H9 (cell line): ENCODE data around the gene HRNR. TPM values are rescaled to one million over a fixed set of nuclear protein-coding genes. Genes with fewer than 3 reads are reported as not detected.

Source experiments
- DNase-seq: peaks from one replicate; pipeline ENCODE4 v3.0.0-alpha.2; 2017
- H2AFZ ChIP-seq: one replicate; pipeline ENCODE4 v1.6.1; 2013; ENCODE audit warnings: mild to moderate bottlenecking, low read length, control low read depth, moderate library complexity
- H2AK5ac ChIP-seq: 2 replicates; pipeline ENCODE4 v1.6.1; 2013; ENCODE audit warnings: low read length, control low read depth, mixed read lengths; ENCODE audit not compliant: insufficient read length
- H2BK120ac ChIP-seq: one replicate; pipeline ENCODE4 v1.6.1; 2013; ENCODE audit warnings: low read depth, mild to moderate bottlenecking, low read length, control low read depth, inconsistent platforms; ENCODE audit not compliant: poor library complexity, severe bottlenecking
- H2BK12ac ChIP-seq: 2 replicates; pipeline ENCODE4 v1.6.1; 2013; ENCODE audit warnings: low read length, control low read depth, mixed read lengths, low read depth; ENCODE audit not compliant: insufficient read length
- H2BK15ac ChIP-seq: 2 replicates; pipeline ENCODE4 v1.6.1; 2013; ENCODE audit warnings: low read depth, low read length, control low read depth
- H2BK20ac ChIP-seq: one replicate; pipeline ENCODE4 v1.6.1; 2013; ENCODE audit warnings: low read depth, mild to moderate bottlenecking, low read length, control low read depth, inconsistent platforms; ENCODE audit not compliant: poor library complexity, severe bottlenecking
- H2BK5ac ChIP-seq: 2 replicates; pipeline ENCODE4 v1.6.1; 2013; ENCODE audit warnings: low read length, control low read depth, mixed read lengths; ENCODE audit not compliant: insufficient read length
- H3K14ac ChIP-seq: 2 replicates; pipeline ENCODE4 v1.6.1; 2013; ENCODE audit warnings: low read length, control low read depth; ENCODE audit not compliant: insufficient read depth
- H3K18ac ChIP-seq: 2 replicates; pipeline ENCODE4 v1.6.1; 2013; ENCODE audit warnings: low read depth, mild to moderate bottlenecking, mixed read lengths, low read length, control low read depth; ENCODE audit not compliant: insufficient read length
- H3K23ac ChIP-seq: 2 replicates; pipeline ENCODE4 v1.6.1; 2013; ENCODE audit warnings: low read length, control low read depth, mixed read lengths, low read depth; ENCODE audit not compliant: insufficient read length
- H3K23me2 ChIP-seq: 2 replicates; pipeline ENCODE4 v1.6.1; 2013; ENCODE audit warnings: low read depth, mild to moderate bottlenecking, mixed read lengths, low read length, control low read depth; ENCODE audit not compliant: insufficient read length, poor library complexity, severe bottlenecking
- H3K27ac ChIP-seq: 2 replicates; pipeline ENCODE4 v1.5.1; 2013; ENCODE audit warnings: low read length, control low read depth, mixed read lengths, low read depth; ENCODE audit not compliant: insufficient read length
- H3K27me3 ChIP-seq: 2 replicates; pipeline ENCODE4 v1.6.1; 2013; ENCODE audit warnings: low read length, control low read depth, inconsistent platforms; ENCODE audit not compliant: insufficient read depth
- H3K4ac ChIP-seq: 2 replicates; pipeline ENCODE4 v1.6.1; 2013; ENCODE audit warnings: low read depth, mild to moderate bottlenecking, control low read depth, inconsistent platforms, low read length, moderate library complexity
- H3K4me1 ChIP-seq: 2 replicates; pipeline ENCODE4 v1.6.1; 2013; ENCODE audit warnings: low read length, control low read depth, inconsistent platforms; ENCODE audit not compliant: insufficient read depth
- H3K4me2 ChIP-seq: 2 replicates; pipeline ENCODE4 v1.6.1; 2013; ENCODE audit warnings: low read length, control low read depth, mixed read lengths; ENCODE audit not compliant: insufficient read length, insufficient read depth
- H3K56ac ChIP-seq: 2 replicates; pipeline ENCODE4 v1.6.1; 2013; ENCODE audit warnings: low read depth, mild to moderate bottlenecking, mixed read lengths, low read length, control low read depth; ENCODE audit not compliant: insufficient read length
- H3K79me1 ChIP-seq: 2 replicates; pipeline ENCODE4 v1.6.1; 2013; ENCODE audit warnings: low read depth, mild to moderate bottlenecking, moderate library complexity, low read length, control low read depth, inconsistent platforms; ENCODE audit not compliant: insufficient read depth, poor library complexity, severe bottlenecking
- H3K79me2 ChIP-seq: 2 replicates; pipeline ENCODE4 v1.6.1; 2013; ENCODE audit warnings: low read length, control low read depth, inconsistent platforms; ENCODE audit not compliant: insufficient read depth
- H3K9ac ChIP-seq: 2 replicates; pipeline ENCODE4 v1.6.1; 2013; ENCODE audit warnings: low read length, control low read depth, mixed read lengths; ENCODE audit not compliant: insufficient read length; ENCODE audit errors: extremely low read depth
- H3K9me3 ChIP-seq: one replicate; pipeline ENCODE4 v1.6.1; 2013; ENCODE audit warnings: low read depth, low read length, inconsistent platforms; ENCODE audit not compliant: control insufficient read depth
- H3T11ph ChIP-seq: one replicate; pipeline ENCODE4 v1.6.1; 2013; ENCODE audit warnings: mild to moderate bottlenecking, low read length, control low read depth, inconsistent platforms
- H4K20me1 ChIP-seq: one replicate; pipeline ENCODE4 v1.6.1; 2013; ENCODE audit not compliant: control insufficient read depth, insufficient read length, insufficient read depth
- H4K5ac ChIP-seq: 2 replicates; pipeline ENCODE4 v1.6.1; 2013; ENCODE audit warnings: low read depth, mild to moderate bottlenecking, mixed read lengths, low read length, control low read depth; ENCODE audit not compliant: insufficient read length
- H4K8ac ChIP-seq: replicated peaks from 2 replicates; pipeline ENCODE4 v1.6.1; 2013; ENCODE audit warnings: low read length, control low read depth, mixed read lengths, low read depth; ENCODE audit not compliant: insufficient read length
- H4K91ac ChIP-seq: 2 replicates; pipeline ENCODE4 v1.6.1; 2013; ENCODE audit warnings: low read depth, mild to moderate bottlenecking, moderate library complexity, mixed read lengths, low read length, control low read depth; ENCODE audit not compliant: insufficient read length
- H3K27ac Mint-ChIP-seq, 3 experiments: 2 replicates in 2 of 3; 3 replicates in 1 of 3; pipeline ENCODE4 v1.8.0; 2020 to 2021; ENCODE audit warnings: mixed read lengths in 3 of 3, mild to moderate bottlenecking in 1 of 3, moderate library complexity in 1 of 3
- H3K27me3 Mint-ChIP-seq: 2 replicates; pipeline ENCODE4 v1.8.0; 2021; ENCODE audit warnings: low read depth, mild to moderate bottlenecking, moderate library complexity, mixed read lengths
- H3K36me3 Mint-ChIP-seq, 3 experiments: 2 replicates in 2 of 3; 3 replicates in 1 of 3; pipeline ENCODE4 v1.8.0; 2020 to 2021; ENCODE audit warnings: low read depth in 3 of 3, mixed read lengths in 3 of 3; ENCODE audit not compliant: insufficient read depth in 1 of 3
- H3K4me1 Mint-ChIP-seq, 2 experiments: 2 replicates each; pipeline ENCODE4 v1.8.0; 2020; ENCODE audit warnings: mixed read lengths in 2 of 2
- H3K4me3 Mint-ChIP-seq, 2 experiments: 2 replicates in 1 of 2; 3 replicates in 1 of 2; pipeline ENCODE4 v1.8.0; 2020 to 2021; ENCODE audit warnings: mild to moderate bottlenecking in 2 of 2, mixed read lengths in 2 of 2, moderate library complexity in 1 of 2
- H3K9me3 Mint-ChIP-seq, 2 experiments: 2 replicates in 1 of 2; 3 replicates in 1 of 2; pipeline ENCODE4 v1.8.0; 2020; ENCODE audit warnings: mild to moderate bottlenecking in 2 of 2, mixed read lengths in 2 of 2, moderate library complexity in 1 of 2
- CTCF ChIP-seq: fragments of 200-600 bp; sonication (generic); conservative IDR thresholded peaks from 3 replicates; pipeline ENCODE4 v1.8.0; 2021; ENCODE audit warnings: antibody characterized with exemption, mild to moderate bottlenecking
- WGBS: extraction: QIAGEN DNeasy Blood & Tissue Kit; methylation state at CpG from one replicate; pipeline ENCODE4 v1.1.7; 2013; ENCODE audit warnings: missing lambda C conversion rate, low lambda C conversion rate, mixed read lengths; ENCODE audit not compliant: insufficient read length; ENCODE audit errors: extremely low coverage; 5-methylcytosine and 5-hydroxymethylcytosine counted together
- total RNA-seq: library from RNA; stranded (reverse); gene quantifications from 2 replicates; pipeline ENCODE4 v1.2.1, GENCODE V29; 2021

The HRNR gene
- total RNA-seq, 1 experiment from 2014 or later: not detected

- no peak overlapping the region for H3K56ac ChIP-seq
- peaks cover 40% of the 10 kb centered on the region for H3K9me3 ChIP-seq
- no peak for TF ChIP-seq CTCF
- no peaks in the 10 kb centered on the region for H4K20me1 ChIP-seq
- no peak overlapping the region for H4K5ac ChIP-seq
- no CpG with 5 or more reads among the region's 1 CpG for WGBS
- no peak overlapping the region for H3K27ac Mint-ChIP-seq
- H4K91ac ChIP-seq: no peak overlapping the region
- H3K27me3 ChIP-seq: no peaks in the 10 kb centered on the region
- no peak overlapping the region for H2BK120ac ChIP-seq
- no peak for DNase-seq
- no peak overlapping the region for H3T11ph ChIP-seq
- no peak overlapping the region for H3K4me3 Mint-ChIP-seq
- H3K79me1 ChIP-seq: no peaks in the 10 kb centered on the region
- no peak overlapping the region for H3K4me2 ChIP-seq
- H3K4me1 Mint-ChIP-seq: no peaks in the 10 kb centered on the region
- H3K36me3 Mint-ChIP-seq: peaks cover 0 to 18% (median 3%) of the 10 kb centered on the region in 3 experiments; a peak in 4 of 7 replicates
- H3K9me3 Mint-ChIP-seq: peaks cover 78 to 87% of the 10 kb centered on the region in 2 experiments
- no peak overlapping the region for H3K27ac ChIP-seq
- no peak overlapping the region for H2BK5ac ChIP-seq
- H2BK12ac ChIP-seq: no peak overlapping the region
- H3K18ac ChIP-seq: no peak overlapping the region
- H3K27me3 Mint-ChIP-seq: no peaks in the 10 kb centered on the region
- no peak overlapping the region for H4K8ac ChIP-seq
- no peak overlapping the region for H2BK15ac ChIP-seq
- H2AK5ac ChIP-seq: no peak overlapping the region
- H3K4me1 ChIP-seq: no peaks in the 10 kb centered on the region
- no peak overlapping the region for H3K14ac ChIP-seq
- no peak overlapping the region for H2AFZ ChIP-seq
- H3K23ac ChIP-seq: no peak overlapping the region
- no peak overlapping the region for H2BK20ac ChIP-seq
- no peaks in the 10 kb centered on the region for H3K79me2 ChIP-seq
- no peak overlapping the region for H3K9ac ChIP-seq
- H3K4ac ChIP-seq: no peak overlapping the region
- H3K23me2 ChIP-seq: no peaks in the 10 kb centered on the region
These were observed 13.1 kb upstream of the HRNR start for GRCh38 chr1:152237093-152237492.
